IgD-negative memory B cell (primary cell): ENCODE measurements around the gene USP34. TPM values are rescaled to one million over a fixed set of nuclear protein-coding genes. Genes with fewer than 3 reads are reported as not detected.
"Not testable (repeated sequence)": the region's sequence is repeated elsewhere in the genome, so short reads cannot be mapped to it uniquely, and the experiment has no call there.

Source experiments
- H3K27ac Mint-ChIP-seq, 3 donors: one replicate each; pipeline ENCODE4 v1.8.0; 2020 to 2022; ENCODE audit warnings: mild to moderate bottlenecking in 3 of 3, mixed read lengths in 3 of 3, moderate library complexity in 1 of 3
- H3K27me3 Mint-ChIP-seq: one replicate; pipeline ENCODE4 v1.8.0; 2021; ENCODE audit warnings: mixed read lengths
- H3K36me3 Mint-ChIP-seq: one replicate; pipeline ENCODE4 v1.8.0; 2020; ENCODE audit warnings: mild to moderate bottlenecking, mixed read lengths
- H3K4me1 Mint-ChIP-seq, 3 donors: one replicate each; pipeline ENCODE4 v1.8.0; 2020 to 2022; ENCODE audit warnings: mixed read lengths in 3 of 3, mild to moderate bottlenecking in 1 of 3
- H3K4me3 Mint-ChIP-seq, 4 donors: one replicate each; pipeline ENCODE4 v1.8.0; 2020 to 2022; ENCODE audit warnings: mild to moderate bottlenecking in 4 of 4, mixed read lengths in 4 of 4, moderate library complexity in 3 of 4
- H3K9me3 Mint-ChIP-seq, 3 donors: one replicate each; pipeline ENCODE4 v1.8.0; 2020 to 2021; ENCODE audit warnings: mixed read lengths in 3 of 3, mild to moderate bottlenecking in 1 of 3
- polyA plus RNA-seq: library from polyadenylated mRNA; unstranded; fragments of 300-500 nt; fragmentation: Illumina TruSeq; gene quantifications from one replicate; pipeline ENCODE4 v1.2.3, GENCODE V29; 2021

The USP34 gene
- polyA plus RNA-seq, 1 donor from 2014 or later: 21.5 TPM

DNA sequence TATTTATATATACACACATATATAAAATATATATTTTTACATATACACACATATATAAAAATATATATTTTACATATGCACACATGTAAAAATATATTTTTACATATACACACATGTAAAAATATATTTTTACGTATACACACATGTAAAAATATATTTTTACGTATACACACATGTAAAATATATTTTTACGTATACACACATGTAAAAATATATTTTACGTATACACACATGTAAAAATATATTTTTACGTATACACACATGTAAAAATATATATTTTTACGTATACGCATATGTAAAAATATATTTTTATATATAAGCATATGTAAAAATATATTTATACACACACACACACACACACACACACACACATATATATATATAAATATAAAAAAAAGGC is 83.3 kb downstream of the USP34 start:
- H3K27me3 Mint-ChIP-seq, H3K27ac Mint-ChIP-seq, H3K4me1 Mint-ChIP-seq, H3K36me3 Mint-ChIP-seq, H3K4me3 Mint-ChIP-seq, H3K9me3 Mint-ChIP-seq: not testable (repeated sequence)

DNA sequence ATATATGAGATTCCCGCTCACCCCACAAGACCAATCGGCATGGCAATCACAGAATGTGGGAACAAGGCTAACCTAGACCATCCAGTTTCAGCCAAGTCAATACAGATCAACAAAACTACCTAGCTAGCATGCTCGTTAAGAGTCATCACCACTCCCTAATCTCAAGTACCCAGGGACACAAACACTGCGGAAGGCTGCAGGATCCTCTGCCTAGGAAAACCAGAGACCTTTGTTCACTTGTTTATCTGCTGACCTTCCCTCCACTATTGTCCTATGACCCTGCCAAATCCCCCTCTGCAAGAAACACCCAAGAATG is 90.0 kb downstream of the USP34 start:
- not testable (repeated sequence) for H3K9me3 Mint-ChIP-seq, H3K4me3 Mint-ChIP-seq, H3K27me3 Mint-ChIP-seq, H3K4me1 Mint-ChIP-seq
- Mint-ChIP-seq H3K27ac (peak overlapping the region in 1 of 3 donors; percentile 47), H3K36me3 (peaks cover 12% of the 10 kb centered on the region)

DNA sequence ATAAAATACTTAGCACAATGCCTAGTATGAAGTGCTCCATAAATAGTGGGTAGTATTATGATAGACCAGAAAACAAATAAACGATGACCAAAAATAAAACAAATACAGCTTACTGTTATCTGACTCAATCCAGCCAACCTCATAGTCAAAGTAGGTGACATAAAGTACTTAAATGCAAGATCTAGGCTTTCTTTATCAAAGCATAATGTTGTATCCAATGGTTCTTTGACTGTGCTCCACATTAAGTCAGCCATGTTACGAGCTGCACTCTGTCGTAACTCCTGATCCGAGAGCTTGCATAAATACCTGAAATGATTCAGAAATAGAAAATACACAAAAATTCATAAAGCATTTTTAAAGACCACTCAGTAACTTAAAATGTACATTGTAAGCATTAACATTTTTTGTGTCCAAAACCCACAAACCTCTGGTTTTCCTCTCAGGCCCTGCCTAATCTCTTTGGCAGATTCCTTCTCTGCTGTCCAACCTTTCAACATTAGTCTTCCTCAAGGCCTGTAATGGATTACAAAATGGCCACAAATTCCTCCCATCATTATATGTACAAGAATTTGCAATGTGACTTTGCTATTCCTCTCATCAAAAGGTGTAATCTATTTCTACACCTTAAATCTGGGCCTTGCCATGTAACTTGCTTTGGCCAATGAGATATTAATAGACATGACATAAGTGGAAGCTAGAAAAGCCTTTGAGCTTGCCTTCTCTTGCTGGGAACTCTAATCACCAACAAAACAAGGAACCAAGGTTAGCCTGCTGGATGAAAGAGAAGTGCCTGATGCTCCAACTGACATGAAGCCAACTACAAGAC is 90.6 kb downstream of the USP34 start:
- H3K36me3 Mint-ChIP-seq: peaks cover 14% of the 10 kb centered on the region
- no peaks in the 10 kb centered on the region for H3K9me3 Mint-ChIP-seq
- peaks cover 0 to 4% (median 0%) of the 10 kb centered on the region in 3 donors for H3K4me1 Mint-ChIP-seq
- no peak overlapping the region for H3K4me3 Mint-ChIP-seq
- no peaks in the 10 kb centered on the region for H3K27me3 Mint-ChIP-seq
- peak overlapping the region in 1 of 3 donors; percentile 47 for H3K27ac Mint-ChIP-seq

GRCh38 chr2:61379521-61379920 is 91.4 kb downstream of the USP34 start:
- Mint-ChIP-seq H3K4me1 (peaks cover 0 to 4% (median 2%) of the 10 kb centered on the region in 3 donors), H3K9me3 (no peaks in the 10 kb centered on the region), H3K27ac (peak overlapping the region in 1 of 3 donors; percentile 63), H3K4me3 (no peak overlapping the region), H3K27me3 (no peaks in the 10 kb centered on the region), H3K36me3 (peaks cover 16% of the 10 kb centered on the region)

DNA sequence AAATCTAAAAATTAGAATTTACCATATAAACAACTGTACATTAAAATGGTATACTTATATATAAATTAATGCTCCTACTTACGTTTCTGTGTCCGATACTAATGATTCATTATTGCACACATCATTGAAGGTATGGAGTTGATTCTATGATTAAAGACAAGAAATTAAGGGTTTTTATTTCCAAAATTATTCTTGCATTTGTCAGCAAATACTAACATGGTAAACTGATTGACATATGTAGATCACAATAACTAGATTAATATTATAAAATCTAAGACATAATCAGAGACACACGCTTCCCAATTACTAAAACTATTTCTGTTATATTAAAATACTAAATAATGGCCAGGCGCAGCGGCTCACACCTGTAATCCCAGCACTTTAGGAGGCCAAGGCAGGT is 92.6 kb downstream of the USP34 start:
- Mint-ChIP-seq H3K27ac (peak overlapping the region in 1 of 3 donors; percentile 43), H3K4me1 (peaks cover 0 to 5% (median 2%) of the 10 kb centered on the region in 3 donors), H3K27me3 (no peaks in the 10 kb centered on the region), H3K9me3 (no peaks in the 10 kb centered on the region), H3K4me3 (no peak overlapping the region), H3K36me3 (peaks cover 18% of the 10 kb centered on the region)

- no peaks in the 10 kb centered on the region for H3K27me3 Mint-ChIP-seq
- no peaks in the 10 kb centered on the region for H3K9me3 Mint-ChIP-seq
- no peak overlapping the region for H3K4me3 Mint-ChIP-seq
- peaks cover 0 to 9% (median 2%) of the 10 kb centered on the region in 3 donors for H3K4me1 Mint-ChIP-seq
- peaks cover 18% of the 10 kb centered on the region for H3K36me3 Mint-ChIP-seq
- H3K27ac Mint-ChIP-seq: peak overlapping the region in 1 of 3 donors; percentile 39
These were observed 93.8 kb downstream of the USP34 start for GRCh38 chr2:61377046-61377445.

DNA sequence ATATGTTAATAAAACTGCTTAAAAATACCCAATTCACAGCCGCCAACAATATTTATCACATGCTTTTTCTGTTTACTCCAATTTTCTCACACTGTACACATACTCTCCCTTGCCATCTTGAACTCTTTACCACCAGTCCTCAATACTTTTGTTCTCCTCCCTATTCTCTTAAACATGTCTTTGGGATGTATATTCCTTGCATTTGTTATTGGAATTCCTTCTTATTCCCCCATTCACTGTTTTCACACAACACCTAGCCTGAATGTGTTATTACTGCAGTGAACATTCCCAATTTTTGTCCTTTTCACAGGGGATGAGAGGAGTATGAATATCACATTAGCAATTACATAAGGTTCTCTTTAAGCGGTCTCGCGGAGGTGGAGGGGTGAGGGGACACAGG is 94.7 kb downstream of the USP34 start:
- H3K4me3 Mint-ChIP-seq: no peak overlapping the region
- no peaks in the 10 kb centered on the region for H3K27me3 Mint-ChIP-seq
- peak overlapping the region in 2 of 3 donors; percentile 75 to 77 for H3K27ac Mint-ChIP-seq
- H3K4me1 Mint-ChIP-seq: peaks cover 0 to 9% (median 2%) of the 10 kb centered on the region in 3 donors
- H3K9me3 Mint-ChIP-seq: no peaks in the 10 kb centered on the region
- H3K36me3 Mint-ChIP-seq: peaks cover 16% of the 10 kb centered on the region

DNA sequence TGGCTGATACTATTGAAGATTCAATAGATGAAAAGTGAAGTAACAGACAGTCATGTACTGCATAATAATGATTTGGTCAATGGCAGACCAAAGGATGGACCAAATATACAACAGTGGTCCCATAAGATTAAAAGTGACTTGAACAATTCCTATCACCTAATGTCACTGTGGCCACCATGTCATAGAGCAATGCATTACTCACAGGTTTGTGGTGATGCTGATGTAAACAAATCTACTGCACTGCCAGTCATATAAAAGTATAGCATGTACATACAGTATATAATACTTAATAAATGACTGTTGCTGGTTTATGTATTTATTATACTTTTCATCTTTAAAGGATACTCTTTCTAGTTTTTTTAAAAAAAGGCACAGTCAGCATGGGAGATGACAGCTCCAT is 99.9 kb downstream of the USP34 start:
- Mint-ChIP-seq H3K4me1 (peaks cover 12 to 28% (median 16%) of the 10 kb centered on the region in 3 donors), H3K4me3 (no peak overlapping the region), H3K27me3 (no peaks in the 10 kb centered on the region), H3K27ac (no peak overlapping the region), H3K36me3 (peaks cover 15% of the 10 kb centered on the region), H3K9me3 (no peaks in the 10 kb centered on the region)

DNA sequence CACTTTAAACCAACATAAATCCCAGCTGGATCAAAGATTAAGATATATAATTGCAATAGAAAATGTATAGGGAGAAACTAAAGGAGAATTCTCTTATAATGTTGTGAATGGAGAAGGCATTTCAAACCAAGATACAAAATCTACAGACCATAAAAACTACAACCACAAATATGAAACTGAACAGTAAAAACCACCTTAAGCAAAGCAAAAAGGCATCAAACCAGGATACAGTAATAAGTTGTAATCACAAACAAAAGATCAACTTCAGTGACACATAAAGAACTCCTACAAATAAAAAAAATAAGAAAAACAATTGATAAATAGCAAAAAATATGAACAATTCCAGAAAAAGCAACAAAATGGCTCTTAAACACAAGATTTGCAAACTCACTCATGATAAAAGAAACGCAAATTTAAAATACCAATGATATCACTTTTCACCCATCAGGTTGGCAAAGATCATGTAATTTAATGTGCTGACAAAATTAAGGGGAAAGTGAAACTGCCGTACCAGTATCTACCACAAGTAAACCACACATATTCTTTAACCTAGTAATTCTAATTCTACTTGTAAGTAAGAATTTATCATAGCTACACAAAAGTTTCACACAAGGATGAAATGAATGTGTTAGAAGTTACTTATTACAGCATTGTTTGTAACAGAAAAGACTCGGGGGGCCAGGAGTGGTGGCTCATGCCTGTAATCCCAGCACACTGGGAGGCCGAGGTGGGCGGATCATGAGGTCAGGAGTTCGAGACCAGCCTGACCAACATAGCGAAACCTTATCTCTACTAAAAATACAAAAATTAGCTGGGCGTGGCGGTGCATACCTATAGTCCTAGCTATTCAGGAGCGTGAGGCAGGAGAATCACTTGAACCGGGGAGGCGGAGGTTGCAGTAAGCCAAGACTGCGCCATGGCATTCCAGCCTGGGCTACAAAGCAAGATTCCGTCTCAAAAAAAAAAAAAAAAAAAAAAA is 101.9 kb downstream of the USP34 start:
- peak overlapping the region in 1 of 4 donors; percentile 51 for H3K4me3 Mint-ChIP-seq
- no peaks in the 10 kb centered on the region for H3K9me3 Mint-ChIP-seq
- no peak overlapping the region for H3K27ac Mint-ChIP-seq
- H3K36me3 Mint-ChIP-seq: peaks cover 9% of the 10 kb centered on the region
- peaks cover 12 to 37% (median 18%) of the 10 kb centered on the region in 3 donors for H3K4me1 Mint-ChIP-seq
- H3K27me3 Mint-ChIP-seq: no peaks in the 10 kb centered on the region

DNA sequence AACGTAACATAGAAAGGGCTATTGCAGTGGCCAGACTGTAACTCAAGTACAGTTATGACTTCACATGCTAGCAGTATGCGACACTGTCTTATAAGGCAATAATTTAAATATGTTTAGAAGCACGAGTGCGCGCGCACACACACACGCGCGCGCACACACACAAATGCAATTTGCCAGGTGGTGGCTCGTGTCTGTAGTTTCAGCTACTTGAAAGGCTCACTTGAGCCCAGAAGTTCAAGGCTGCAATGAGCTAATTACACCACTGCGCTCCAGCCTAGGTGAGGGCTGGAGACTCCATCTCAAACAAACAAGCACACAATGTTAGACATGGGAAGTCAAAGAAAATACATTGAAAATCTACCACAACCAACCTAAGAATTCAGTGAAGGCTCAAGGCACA is 103.7 kb downstream of the USP34 start:
- H3K4me1 Mint-ChIP-seq: peaks cover 7 to 43% (median 21%) of the 10 kb centered on the region in 3 donors
- H3K27me3 Mint-ChIP-seq: no peaks in the 10 kb centered on the region
- no peak overlapping the region for H3K4me3 Mint-ChIP-seq
- H3K9me3 Mint-ChIP-seq: peaks cover 0 to 3% (median 0%) of the 10 kb centered on the region in 3 donors
- H3K36me3 Mint-ChIP-seq: peaks cover 16% of the 10 kb centered on the region
- no peak overlapping the region for H3K27ac Mint-ChIP-seq

- H3K27me3 Mint-ChIP-seq: no peaks in the 10 kb centered on the region
- H3K9me3 Mint-ChIP-seq: peaks cover 0 to 4% (median 0%) of the 10 kb centered on the region in 3 donors
- H3K4me3 Mint-ChIP-seq: no peak overlapping the region
- H3K36me3 Mint-ChIP-seq: peaks cover 19% of the 10 kb centered on the region
- H3K4me1 Mint-ChIP-seq: peaks cover 9 to 49% (median 24%) of the 10 kb centered on the region in 3 donors
- peak overlapping the region in 2 of 3 donors; percentile 16 to 51 for H3K27ac Mint-ChIP-seq
These were observed 107.3 kb downstream of the USP34 start for GRCh38 chr2:61363580-61363979.

DNA sequence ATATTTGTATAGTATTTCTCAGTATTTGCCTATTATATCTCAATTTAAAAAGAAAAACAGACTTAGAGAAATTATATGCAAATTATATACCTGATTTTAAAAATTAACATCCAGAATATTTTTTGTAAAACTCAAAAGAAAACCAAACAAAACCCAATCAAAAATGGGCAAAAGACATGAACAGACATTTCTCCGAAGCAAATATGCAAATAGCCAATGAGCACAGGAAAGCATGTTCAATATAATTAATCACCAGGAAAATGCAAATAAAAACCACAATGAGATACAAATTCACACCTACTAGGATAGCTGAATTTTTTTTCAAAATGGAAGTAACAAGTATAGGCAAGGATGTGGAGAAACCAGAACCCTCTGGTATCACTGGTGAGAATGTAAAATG is 108.0 kb downstream of the USP34 start:
- no peaks in the 10 kb centered on the region for H3K27me3 Mint-ChIP-seq
- H3K4me3 Mint-ChIP-seq: no peak overlapping the region
- peak overlapping the region in 1 of 3 donors; percentile 51 for H3K27ac Mint-ChIP-seq
- peaks cover 0 to 4% (median 0%) of the 10 kb centered on the region in 3 donors for H3K9me3 Mint-ChIP-seq
- H3K4me1 Mint-ChIP-seq: peaks cover 14 to 50% (median 25%) of the 10 kb centered on the region in 3 donors
- H3K36me3 Mint-ChIP-seq: peaks cover 16% of the 10 kb centered on the region

- H3K9me3 Mint-ChIP-seq: peaks cover 0 to 4% (median 0%) of the 10 kb centered on the region in 3 donors
- peaks cover 17% of the 10 kb centered on the region for H3K36me3 Mint-ChIP-seq
- H3K4me3 Mint-ChIP-seq: no peak overlapping the region
- no peaks in the 10 kb centered on the region for H3K27me3 Mint-ChIP-seq
- peaks cover 16 to 49% (median 33%) of the 10 kb centered on the region in 3 donors for H3K4me1 Mint-ChIP-seq
- peak overlapping the region in 1 of 3 donors; percentile 60 for H3K27ac Mint-ChIP-seq
These were observed 109.8 kb downstream of the USP34 start for GRCh38 chr2:61361068-61361467.

- Mint-ChIP-seq H3K36me3 (peaks cover 19% of the 10 kb centered on the region), H3K4me3 (no peak overlapping the region), H3K27ac (no peak overlapping the region), H3K9me3 (peaks cover 0 to 4% (median under 1%) of the 10 kb centered on the region in 3 donors), H3K4me1 (peaks cover 17 to 46% (median 29%) of the 10 kb centered on the region in 3 donors), H3K27me3 (no peaks in the 10 kb centered on the region)
These were observed 111.8 kb downstream of the USP34 start for GRCh38 chr2:61359058-61359457.

DNA sequence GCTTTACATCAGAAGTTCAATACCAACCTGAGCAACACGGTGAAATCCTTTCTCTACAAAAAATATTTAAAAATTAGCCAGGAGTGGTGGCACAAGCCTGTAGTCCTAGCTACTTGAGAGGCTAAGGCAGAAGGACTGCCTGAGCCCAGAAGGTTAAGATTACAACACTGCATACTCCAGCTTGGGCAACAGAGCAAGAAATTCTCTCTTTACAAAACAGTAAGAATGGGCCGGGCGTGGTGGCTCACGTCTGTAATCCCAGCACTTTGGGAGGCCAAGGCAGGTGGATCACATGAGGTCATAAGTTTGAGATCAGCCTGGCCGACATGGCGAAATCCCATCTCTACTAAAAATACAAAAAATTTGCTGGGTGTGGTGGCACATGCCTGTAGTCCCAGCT is 113.2 kb downstream of the USP34 start:
- H3K4me3 Mint-ChIP-seq: no peak overlapping the region
- peaks cover 20% of the 10 kb centered on the region for H3K36me3 Mint-ChIP-seq

More for the DNA sequence above, 113.2 kb downstream of the USP34 start:
- Mint-ChIP-seq H3K27me3 (no peaks in the 10 kb centered on the region), H3K4me1 (peaks cover 18 to 41% (median 28%) of the 10 kb centered on the region in 3 donors), H3K27ac (no peak overlapping the region), H3K9me3 (peaks cover 0 to 6% (median 6%) of the 10 kb centered on the region in 3 donors)
